GM18870 (cell line): ENCODE measurements around the gene KDM8.
"Not testable (repeated sequence)": the region's sequence is repeated elsewhere in the genome, so short reads cannot be mapped to it uniquely, and the experiment has no call there.

Experiments
- ATAC-seq: cut with Tn5 transposase; IDR thresholded peaks from one replicate; pipeline ENCODE4 v1.9.1; 2021; ENCODE audit warnings: moderate library complexity; ENCODE audit not compliant: unreplicated experiment

Gene KDM8

DNA sequence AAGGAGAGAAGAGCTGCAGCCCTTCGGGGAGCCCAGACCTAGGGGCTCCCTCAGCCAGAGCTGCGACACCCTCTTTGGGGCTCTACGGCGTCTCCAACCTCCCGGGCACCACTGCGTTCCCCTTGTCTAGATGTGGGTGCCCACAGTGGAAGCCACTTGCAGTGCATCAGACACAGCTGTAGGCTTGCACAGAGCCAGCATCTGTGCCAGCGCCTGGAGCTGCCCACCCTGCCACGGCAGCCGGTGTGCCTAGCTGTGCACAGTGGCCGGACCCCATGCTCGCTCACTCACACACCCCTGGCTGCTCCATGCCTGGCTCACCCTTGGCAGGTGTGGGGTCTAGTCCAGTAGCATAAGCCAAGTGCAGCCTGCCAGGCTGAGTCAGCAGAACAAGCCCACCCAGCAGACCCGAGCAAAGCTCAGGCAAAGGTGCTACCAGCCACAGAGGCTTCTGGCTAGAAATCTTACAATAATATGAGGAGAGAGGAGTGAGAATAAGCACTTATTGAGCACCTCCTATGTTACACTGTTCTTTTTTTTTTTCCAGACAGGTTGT lies 12.9 kb upstream of the KDM8 start:
- no peak for ATAC-seq

DNA sequence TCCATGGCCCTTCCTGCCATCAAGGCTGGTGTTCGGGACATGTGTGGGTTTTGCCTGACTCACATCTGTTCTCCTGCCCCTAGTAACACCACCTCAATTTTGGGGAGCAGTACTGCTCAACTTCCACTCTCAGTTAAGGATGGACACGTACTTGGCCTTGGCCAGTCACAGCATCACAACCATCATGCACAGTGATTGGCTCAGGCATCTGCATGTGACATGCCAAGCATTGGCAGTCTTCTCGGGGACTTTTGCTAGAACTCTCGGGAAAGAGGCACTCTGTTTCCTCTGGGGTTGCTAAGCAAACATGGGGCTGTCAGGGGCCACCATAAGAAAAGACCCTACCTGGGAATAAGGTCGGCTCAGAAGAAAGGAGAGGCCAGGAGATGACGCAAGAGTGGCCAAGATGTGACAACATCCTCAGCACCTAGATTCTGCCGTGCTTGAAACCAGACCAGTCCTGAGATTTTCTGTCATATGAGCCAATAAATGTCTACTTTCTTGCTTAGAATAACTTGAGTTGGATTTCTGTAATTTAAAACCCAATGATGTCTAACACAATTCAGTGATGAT lies 11.9 kb upstream of the KDM8 start:
- no peak for ATAC-seq

DNA sequence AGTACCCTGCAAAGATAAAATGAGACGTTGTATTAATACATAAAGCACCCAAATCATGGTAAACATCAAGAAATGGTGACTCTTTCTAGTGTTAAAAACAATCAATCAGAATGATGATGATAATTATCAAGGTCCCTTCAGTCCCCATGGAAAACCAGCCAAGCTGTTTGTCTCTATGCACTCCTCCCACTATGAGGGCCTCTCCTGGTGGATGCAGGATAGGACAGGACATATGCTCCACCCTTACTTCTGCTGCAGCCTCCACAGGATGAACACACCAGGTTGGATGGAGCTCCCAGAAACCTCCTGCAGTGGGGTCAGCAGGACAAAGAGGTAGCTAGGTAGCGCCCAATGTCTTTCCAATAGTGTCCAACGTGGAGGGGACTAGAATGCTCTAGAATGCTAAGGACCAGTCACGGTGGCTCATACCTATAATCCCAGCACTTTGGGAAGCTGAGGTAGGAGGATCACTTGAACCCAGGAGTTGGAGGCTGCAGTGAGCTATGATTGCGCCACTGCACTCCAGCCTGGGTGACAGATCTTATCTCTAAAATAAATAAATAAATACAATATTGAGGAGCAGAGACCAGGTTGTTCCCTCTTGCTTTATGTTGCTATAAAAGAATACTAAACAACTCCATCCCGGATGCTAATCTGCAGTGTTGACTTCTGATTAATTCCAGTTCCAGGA lies 9.9 kb upstream of the KDM8 start:
- ATAC-seq, result no peak

DNA sequence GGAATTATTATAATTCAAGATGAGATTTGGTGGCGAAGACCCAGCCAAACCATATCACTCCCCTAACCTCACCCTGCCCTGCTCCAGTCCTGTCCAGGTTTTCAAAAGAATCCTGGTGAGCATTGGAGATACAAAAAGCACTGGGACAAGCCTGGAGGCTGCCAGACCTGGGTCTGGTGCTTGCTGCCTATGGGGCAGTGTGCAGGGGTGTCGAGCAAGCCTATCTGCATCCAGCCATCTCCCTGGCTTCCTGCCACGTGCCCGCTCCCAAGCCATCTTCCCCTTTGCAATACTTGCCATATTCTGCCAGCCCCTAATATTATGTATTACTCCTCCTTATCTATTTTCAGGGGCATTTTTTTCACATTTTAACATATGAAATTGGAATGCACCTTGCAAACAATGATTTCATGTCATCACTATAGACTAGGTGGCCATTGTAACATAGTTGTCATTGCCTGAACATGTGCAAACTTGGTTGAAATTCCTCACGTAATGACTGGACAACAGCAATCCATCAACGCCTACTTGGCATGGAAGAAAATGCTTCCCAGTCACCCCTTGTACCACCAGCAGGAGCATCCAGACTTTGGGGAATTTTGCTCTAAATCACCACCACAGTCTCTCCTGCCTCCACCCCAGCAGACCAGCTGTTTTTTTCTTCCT lies 8.1 kb upstream of the KDM8 start:
- no peak for ATAC-seq

DNA sequence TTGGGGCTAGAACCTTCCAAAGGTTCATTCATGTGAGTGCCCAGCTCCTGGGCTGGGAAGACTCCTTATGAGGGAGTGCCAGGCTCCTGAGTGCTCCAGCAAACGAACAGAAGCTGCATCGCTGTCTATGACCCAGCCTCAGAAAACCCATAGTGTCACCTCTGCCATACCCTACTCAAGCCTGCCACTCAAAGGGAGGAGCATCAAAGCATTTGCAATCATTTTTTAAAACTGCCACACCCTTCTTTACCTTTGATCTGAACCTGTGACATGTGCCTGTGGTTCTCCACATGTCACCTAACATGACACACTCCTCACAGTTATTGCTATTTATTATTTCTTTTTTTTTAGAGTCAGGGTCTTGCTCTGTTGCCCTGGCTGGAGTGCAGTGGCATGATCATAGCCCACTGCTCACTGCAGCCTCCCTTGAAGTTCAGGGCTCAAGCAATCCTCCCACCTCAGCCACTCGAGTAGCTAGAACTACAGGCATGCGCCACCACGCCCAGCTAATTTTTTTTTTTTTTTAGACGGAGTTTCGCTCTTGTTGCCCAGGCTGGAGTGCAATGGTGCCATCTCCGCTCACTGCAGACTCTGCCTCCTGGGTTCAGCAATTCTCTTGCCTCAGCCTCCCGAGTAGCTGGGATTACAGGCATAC lies 7.3 kb upstream of the KDM8 start:
- no peak for ATAC-seq

DNA sequence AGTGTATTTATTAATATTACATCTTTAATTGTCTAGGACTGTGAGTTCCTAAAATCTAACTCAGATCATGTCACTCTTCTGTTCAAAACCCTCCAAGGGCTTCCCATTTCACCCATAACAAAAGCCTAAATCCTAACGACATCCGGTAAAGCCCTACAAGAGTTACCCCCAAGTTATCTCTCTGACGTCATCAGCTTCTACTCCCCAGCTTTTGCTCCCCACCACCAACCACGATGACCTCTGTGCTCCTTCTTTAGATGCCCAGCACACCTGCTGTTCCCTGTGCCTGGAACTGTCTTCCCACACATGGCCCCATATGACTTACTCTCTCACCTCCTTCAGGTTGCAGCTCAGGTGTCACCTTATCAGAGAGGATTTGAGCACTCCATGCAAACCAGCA lies 6.3 kb upstream of the KDM8 start:
- ATAC-seq, result no peak

DNA sequence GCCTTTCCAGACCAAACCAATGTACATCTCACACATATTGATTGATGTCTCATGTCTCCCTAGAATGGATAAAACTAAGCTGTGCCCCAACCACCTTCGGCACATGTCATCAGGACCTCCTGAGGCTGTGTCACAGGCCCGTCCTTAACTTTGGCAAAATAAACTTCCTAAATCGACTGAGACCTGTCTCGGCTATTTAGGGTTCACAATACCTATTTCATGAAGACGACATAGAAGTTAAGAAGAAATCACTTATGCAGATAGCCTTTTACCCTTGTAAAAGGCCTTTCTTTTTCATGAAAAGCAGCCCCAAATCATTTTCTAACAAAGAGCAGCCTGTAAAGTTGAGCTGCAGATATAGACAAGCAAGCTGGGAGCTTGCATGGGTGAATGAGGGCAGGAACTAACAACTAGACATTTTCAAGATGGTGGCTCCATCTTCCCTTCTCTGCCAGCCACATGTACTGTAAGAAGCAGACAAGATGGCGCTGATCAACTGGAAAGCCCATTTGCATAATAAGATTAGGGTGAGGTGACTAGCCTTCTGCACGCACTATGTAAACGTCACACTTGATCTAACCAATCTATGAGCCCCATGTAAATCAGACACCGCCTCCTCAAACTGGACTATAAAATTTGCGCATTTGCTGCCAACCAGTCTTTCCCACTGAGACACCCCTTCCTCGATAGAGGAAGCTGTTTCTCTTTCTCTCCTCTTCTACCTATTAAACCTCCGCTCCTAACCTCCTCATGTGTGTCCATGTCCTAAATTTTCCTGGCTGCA lies 4.7 kb upstream of the KDM8 start:
- no peak for ATAC-seq

DNA sequence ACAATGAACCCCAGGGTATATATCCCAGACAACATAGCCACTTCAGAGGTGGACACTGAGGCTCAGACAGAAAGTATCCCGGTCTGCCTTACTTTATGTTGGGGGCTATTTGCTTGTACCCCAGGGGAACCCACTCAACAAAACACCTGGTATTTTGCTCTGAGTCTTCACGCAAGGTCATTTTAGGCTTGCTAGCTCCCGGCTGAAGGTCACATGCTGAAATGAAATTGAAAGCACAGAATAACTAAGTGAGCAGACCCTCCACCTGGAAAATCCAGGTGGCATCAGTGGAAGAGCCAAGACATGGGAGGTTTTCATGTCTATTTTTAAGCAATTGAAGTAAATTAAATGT lies 4.1 kb upstream of the KDM8 start:
- no peak for ATAC-seq

DNA sequence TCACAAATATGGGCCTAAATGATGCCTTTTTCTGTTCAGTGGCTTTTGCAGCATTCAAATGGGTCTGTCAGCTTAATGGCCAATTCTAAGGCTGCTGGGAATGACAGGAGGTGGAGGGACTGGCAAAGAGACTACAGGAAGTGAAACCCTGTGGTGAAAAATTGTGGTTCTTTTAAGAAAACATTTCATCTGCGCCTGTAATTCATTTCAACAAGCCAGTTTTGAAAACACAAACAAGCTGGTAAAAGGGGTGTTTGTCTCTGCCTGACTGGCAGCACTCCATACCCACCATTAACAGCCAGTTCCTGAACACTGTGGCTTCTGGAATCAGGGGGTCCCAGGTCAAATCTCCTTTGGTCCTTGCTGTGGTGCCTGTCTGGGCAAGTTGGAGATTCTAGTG lies 3.6 kb upstream of the KDM8 start:
- peak; percentile 35 for ATAC-seq

DNA sequence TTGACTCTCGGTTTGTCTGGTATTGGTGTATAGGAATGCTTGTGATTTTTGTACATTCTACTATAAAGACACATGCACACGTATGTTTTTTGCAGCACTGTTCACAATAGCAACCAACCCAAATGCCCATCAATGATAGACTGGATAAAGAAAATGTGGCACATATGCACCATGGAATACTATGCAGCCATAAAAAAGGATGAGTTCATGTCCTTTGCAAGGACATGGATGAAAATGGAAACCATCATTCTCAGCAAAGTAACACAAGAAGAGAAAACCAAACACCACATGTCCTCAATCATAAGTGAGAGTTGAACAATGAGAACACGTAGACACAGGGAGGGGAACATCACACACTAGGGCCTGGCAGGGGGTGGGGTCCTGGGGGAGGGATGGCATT lies 2.4 kb upstream of the KDM8 start:
- not testable (repeated sequence) for ATAC-seq

DNA sequence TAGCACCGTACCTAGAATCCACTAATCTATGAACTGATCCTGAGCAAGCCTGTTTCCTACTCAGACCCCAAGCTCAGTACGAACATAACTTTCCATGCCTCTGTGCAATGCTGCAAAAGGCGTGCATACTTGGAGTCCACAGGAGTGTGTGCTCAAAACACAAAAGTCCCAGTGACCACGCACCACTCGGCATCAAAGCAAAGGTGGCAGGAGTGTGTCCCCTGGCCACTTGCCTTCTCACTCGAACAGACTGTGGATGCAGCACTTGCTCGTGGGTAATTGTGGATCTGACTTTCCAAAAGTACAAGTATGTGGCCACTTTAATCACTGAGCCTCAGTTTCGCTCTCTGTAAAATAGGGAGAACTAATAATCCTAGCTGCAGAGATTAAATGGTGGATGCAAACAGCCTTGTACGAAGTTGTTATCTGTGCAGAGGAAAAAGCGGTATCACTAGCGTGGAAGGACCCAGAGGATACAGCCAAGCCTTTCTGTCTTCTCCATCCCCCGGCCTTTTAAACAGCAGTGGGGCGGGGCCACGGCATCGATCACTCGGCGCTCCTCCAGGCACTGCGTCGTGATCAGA lies 311 bp upstream of the KDM8 start:
- no peak for ATAC-seq

DNA sequence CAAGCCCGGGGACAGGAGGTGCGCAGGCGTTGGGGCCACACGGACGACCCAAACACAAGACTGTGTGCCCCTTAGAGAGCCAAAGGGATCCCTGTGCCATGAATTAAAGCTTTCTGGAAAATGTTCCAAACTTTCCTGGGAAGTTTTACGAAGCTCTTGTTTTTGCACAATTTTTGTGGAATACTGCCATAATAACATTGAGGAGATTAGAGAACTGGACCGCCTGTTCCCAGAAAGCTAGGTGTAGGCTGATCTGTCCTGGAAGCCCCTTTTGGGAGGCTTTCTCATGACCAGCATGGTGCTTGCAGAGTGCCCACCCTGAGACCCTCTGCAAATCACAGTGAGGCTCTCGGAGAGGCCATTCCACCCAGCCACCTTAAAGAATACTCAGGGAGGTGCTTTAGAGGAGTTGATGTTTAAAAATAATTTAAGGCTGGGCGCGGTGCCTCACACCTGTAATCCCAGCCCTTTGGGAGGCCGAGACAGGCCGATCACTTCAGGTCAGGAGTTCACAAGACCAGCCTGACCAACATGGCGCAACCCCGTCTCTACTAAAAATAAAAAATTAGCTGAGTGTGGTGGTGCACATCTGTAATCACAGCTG lies 1.1 kb downstream of the KDM8 start:
- no peak for ATAC-seq

DNA sequence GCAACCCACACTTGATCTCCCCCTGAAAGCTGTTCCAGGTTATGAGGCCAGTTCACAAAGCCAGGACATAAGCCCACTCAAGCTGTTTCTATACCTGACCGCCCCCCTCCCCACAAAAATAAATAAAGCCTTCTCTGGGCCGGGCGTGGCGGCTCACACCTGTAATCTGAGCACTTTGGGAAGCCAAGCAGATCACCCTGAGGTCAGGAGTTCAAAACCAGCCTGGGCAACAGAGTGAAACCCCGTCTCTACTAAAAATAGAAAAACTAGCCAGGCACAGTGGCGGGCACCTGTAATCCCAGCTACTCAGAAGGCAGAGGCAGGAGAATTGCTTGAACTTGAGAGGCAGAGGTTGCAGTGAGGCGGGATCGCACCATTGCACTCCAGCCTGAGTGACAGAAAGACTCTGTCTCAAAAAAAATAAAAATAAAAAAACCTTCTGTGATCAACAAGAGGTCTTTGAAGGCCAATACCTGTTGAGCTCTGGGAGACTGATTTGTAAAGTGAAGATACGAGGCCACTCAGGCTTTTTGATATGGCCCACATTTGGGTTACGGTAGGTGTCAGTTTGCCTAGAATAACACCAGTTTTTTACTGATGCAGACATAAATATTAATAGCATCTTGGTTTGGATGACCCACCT lies 2.2 kb downstream of the KDM8 start:
- no peak for ATAC-seq

DNA sequence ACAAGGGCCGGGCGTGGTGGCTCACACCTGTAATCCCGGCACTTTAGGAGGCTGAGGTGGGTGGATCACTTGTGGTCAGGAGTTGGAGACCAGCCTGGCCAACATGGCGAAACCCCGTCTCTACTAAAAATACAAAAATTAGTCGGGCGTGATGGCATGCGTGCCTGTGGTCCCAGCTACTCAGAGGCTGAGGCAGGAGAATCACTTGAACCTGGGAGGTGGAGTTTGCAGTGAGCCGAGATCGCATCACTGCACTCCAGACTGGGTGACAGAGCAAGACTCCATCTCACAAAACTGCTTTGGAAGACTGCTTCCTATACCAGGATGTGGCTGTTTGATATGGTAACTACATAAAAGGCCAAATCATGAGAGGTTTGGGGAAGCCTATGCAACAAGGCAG lies 3.8 kb downstream of the KDM8 start:
- ATAC-seq, result not testable (repeated sequence)

DNA sequence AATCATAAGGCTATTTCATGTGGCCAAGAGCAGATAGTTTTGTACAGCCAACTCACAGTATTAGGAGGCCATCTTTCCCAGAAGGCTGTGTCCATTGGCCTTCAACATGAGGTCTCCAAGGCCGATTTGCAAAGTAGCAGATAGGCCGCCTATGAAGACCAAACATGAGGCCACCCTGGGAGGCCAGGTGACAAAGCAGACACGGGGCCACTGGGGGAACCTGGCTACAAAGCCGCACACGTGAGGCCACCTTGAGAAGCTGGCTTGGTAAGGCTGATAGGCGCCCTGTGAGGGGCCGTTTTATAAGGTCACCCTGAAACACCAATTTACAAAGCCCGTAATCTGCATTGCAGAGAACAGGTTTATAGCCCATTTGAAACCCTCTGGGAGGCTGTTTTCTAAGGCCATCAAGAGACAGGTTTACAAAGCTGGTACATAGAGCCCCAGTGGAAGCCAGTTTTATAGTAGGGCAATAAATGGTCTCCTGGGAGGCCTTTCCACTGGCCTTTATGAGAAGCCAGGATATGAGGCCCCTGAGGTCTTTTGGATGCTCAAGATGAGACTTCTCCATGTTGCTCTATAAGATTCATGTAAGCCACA lies 4.9 kb downstream of the KDM8 start:
- ATAC-seq, result no peak

DNA sequence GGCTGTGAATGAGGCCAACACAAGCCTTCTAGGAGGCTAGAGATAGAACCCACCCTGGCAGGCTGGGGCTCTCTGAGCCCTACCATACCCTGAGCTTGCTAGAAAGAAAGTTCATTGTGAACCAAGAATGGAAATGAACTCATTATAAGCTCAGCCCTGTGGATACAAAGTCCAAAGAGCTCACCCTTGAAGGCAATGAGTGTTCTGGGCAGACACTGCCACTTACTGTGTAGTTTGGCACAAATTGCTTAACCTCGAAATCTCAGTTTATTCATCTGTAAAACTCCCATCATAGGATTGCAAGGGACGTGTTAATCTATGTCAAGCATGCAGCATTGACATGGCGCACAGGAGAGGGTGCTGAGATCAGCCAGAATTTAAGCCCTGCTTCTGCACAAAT lies 5.5 kb downstream of the KDM8 start:
- ATAC-seq, result no peak

DNA sequence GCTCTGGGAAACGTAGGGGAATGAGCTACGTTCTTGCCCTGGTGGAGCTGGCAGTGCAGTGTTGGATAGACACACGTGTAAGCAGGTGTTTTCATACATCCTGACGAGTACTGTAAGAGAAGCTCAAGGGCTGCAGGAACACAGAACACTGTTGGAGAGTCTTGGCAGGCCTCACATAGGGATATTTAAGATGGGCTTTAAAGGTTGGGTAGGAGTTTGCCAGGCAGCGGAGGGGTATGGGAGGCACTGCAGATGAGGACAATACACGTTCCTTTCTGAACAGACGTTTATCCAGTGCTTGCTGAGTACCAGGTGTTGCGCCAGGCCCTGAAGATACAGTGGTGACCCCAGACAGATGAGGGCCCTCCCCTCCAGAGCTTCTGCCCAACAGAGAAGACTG lies 6.3 kb downstream of the KDM8 start:
- ATAC-seq, result no peak

DNA sequence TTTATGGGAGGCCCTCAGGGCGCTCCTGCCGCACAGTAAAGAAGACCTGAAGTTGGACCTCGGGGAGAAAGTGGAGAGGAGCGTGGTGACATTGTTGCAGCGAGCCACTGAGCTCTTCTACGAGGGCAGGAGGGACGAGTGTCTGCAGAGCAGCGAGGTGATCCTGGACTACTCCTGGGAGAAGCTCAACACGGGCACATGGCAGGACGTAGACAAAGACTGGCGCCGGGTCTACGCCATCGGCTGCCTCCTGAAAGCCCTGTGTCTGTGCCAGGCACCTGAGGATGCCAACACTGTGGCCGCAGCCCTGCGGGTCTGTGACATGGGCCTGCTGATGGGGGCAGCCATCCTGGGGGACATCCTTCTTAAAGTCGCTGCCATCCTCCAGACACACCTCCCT lies 6.8 kb downstream of the KDM8 start:
- ATAC-seq, result no peak

DNA sequence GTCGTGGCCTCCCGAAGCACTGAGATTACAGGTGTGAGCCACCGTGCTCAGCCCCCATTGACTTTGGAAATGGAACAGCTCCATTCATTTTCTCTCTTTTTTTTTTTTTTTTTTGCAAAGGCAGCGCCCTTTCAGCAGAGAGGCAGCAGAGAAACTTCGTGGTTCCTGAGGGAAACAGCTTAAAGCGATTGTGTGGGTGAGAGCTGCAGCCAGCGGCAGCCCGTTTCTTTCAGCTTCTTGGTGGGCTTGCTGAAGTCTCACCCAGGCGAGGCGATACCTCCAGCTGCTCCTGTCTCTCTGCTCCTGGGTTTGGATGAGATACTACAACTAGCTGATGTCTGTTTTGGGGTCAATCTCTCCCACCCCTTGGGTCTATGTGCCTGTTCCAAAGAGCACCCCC lies 7.7 kb downstream of the KDM8 start:
- ATAC-seq, result no peak
